Stimulated activated naive B cell treated with anti-CD40 and anti-IgM and Interleukin-4, amounts not matched to agents 10 μg/mL and 1 μg/mL and 100 μg/mL, for 72 hours (primary cell): ENCODE measurements around the gene JHY.
"Not testable (repeated sequence)": the region's sequence is repeated elsewhere in the genome, so short reads cannot be mapped to it uniquely, and the experiment has no call there.

Experiments
- ATAC-seq, 2 donors: fragments of 150-1000 bp; cut with Tn5 transposase; replicated peaks; 2 replicates each; pipeline ENCODE4 v1.10.0; 2021; ENCODE audit warnings: moderate library complexity in 1 of 2
- DNase-seq: peaks from one replicate; pipeline ENCODE4 v3.0.0; 2021
- H3K27ac Mint-ChIP-seq: one replicate; pipeline ENCODE4 v1.8.0; 2022; ENCODE audit warnings: mild to moderate bottlenecking, mixed read lengths
- H3K27me3 Mint-ChIP-seq, 2 donors: one replicate each; pipeline ENCODE4 v1.8.0; 2022; ENCODE audit warnings: mixed read lengths in 2 of 2
- H3K36me3 Mint-ChIP-seq, 2 donors: one replicate each; pipeline ENCODE4 v1.8.0; 2022; ENCODE audit warnings: mixed read lengths in 2 of 2, mild to moderate bottlenecking in 1 of 2
- H3K4me1 Mint-ChIP-seq, 2 donors: one replicate each; pipeline ENCODE4 v1.8.0; 2022; ENCODE audit warnings: mixed read lengths in 2 of 2, mild to moderate bottlenecking in 1 of 2
- H3K4me3 Mint-ChIP-seq, 2 donors: one replicate each; pipeline ENCODE4 v1.8.0; 2022; ENCODE audit warnings: mild to moderate bottlenecking in 2 of 2, mixed read lengths in 2 of 2, moderate library complexity in 1 of 2
- H3K9me3 Mint-ChIP-seq, 2 donors: one replicate each; pipeline ENCODE4 v1.8.0; 2022; ENCODE audit warnings: mixed read lengths in 2 of 2, mild to moderate bottlenecking in 1 of 2

JHY gene

GRCh38 chr11:122853971-122854446, 28.6 kb upstream of the JHY start:
- ATAC-seq (no peak), DNase-seq (peak; percentile 21)
- Mint-ChIP-seq H3K27ac (no peak overlapping the region), H3K36me3 (no peaks in the 10 kb centered on the region), H3K4me3 (no peak overlapping the region), H3K9me3 (no peaks in the 10 kb centered on the region), H3K27me3 (no peaks in the 10 kb centered on the region), H3K4me1 (peaks cover 22 to 38% of the 10 kb centered on the region in 2 donors)

- DNase-seq = no peak
- H3K36me3 Mint-ChIP-seq = no peaks in the 10 kb centered on the region
- ATAC-seq = no peak
- H3K27ac Mint-ChIP-seq = no peak overlapping the region
- H3K27me3 Mint-ChIP-seq = peaks cover 23 to 41% of the 10 kb centered on the region in 2 donors
- H3K4me3 Mint-ChIP-seq = no peak overlapping the region
- peaks cover 6 to 15% of the 10 kb centered on the region in 2 donors for H3K4me1 Mint-ChIP-seq
- no peaks in the 10 kb centered on the region for H3K9me3 Mint-ChIP-seq
Measured at GRCh38 chr11:122861631-122862030, 20.9 kb upstream of the JHY start.

GRCh38 chr11:122862091-122862490, 20.5 kb upstream of the JHY start:
- Mint-ChIP-seq H3K4me3 (no peak overlapping the region), H3K27ac (no peak overlapping the region), H3K9me3 (no peaks in the 10 kb centered on the region), H3K4me1 (peaks cover 3 to 10% of the 10 kb centered on the region in 2 donors), H3K36me3 (no peaks in the 10 kb centered on the region), H3K27me3 (peaks cover 25 to 41% of the 10 kb centered on the region in 2 donors)
- ATAC-seq = no peak
- no peak for DNase-seq

GRCh38 chr11:122863154-122863553, 19.4 kb upstream of the JHY start:
- H3K4me3 Mint-ChIP-seq, DNase-seq, H3K9me3 Mint-ChIP-seq, ATAC-seq, H3K27ac Mint-ChIP-seq, H3K4me1 Mint-ChIP-seq, H3K36me3 Mint-ChIP-seq: not testable (repeated sequence)
- peaks cover 34 to 50% of the 10 kb centered on the region in 2 donors for H3K27me3 Mint-ChIP-seq

GRCh38 chr11:122863704-122864326, 18.7 kb upstream of the JHY start:
- Mint-ChIP-seq H3K9me3 (no peaks in the 10 kb centered on the region), H3K27me3 (peaks cover 37 to 52% of the 10 kb centered on the region in 2 donors), H3K4me1 (peaks cover 3 to 8% of the 10 kb centered on the region in 2 donors), H3K27ac (no peak overlapping the region), H3K4me3 (no peak overlapping the region), H3K36me3 (no peaks in the 10 kb centered on the region)
- ATAC-seq (no peak), DNase-seq (no peak)

- H3K27ac Mint-ChIP-seq = no peak overlapping the region
- H3K27me3 Mint-ChIP-seq = peaks cover 37 to 52% of the 10 kb centered on the region in 2 donors
- no peaks in the 10 kb centered on the region for H3K9me3 Mint-ChIP-seq
- DNase-seq (no peak), ATAC-seq (peak in 1 of 2 donors; percentile 36)
- H3K4me1 Mint-ChIP-seq = peaks cover 3 to 8% of the 10 kb centered on the region in 2 donors
- peak overlapping the region in 1 of 2 donors; percentile 29 for H3K4me3 Mint-ChIP-seq
- no peaks in the 10 kb centered on the region for H3K36me3 Mint-ChIP-seq
Measured at GRCh38 chr11:122864386-122865115, 18.0 kb upstream of the JHY start.

- no peak for ATAC-seq
- no peaks in the 10 kb centered on the region for H3K36me3 Mint-ChIP-seq
- H3K4me1 Mint-ChIP-seq = peaks cover 3 to 5% of the 10 kb centered on the region in 2 donors
- H3K9me3 Mint-ChIP-seq = no peaks in the 10 kb centered on the region
- peaks cover 27 to 31% of the 10 kb centered on the region in 2 donors for H3K27me3 Mint-ChIP-seq
- DNase-seq = no peak
- H3K4me3 Mint-ChIP-seq = no peak overlapping the region
- no peak overlapping the region for H3K27ac Mint-ChIP-seq
Measured at GRCh38 chr11:122869622-122870021, 12.9 kb upstream of the JHY start.

GRCh38 chr11:122871302-122871701, 11.3 kb upstream of the JHY start:
- peaks cover 0 to 2% of the 10 kb centered on the region in 2 donors for H3K4me1 Mint-ChIP-seq
- peaks cover 12 to 18% of the 10 kb centered on the region in 2 donors for H3K27me3 Mint-ChIP-seq
- H3K36me3 Mint-ChIP-seq = no peaks in the 10 kb centered on the region
- H3K27ac Mint-ChIP-seq = no peak overlapping the region
- no peaks in the 10 kb centered on the region for H3K9me3 Mint-ChIP-seq
- ATAC-seq = no peak
- no peak for DNase-seq
- H3K4me3 Mint-ChIP-seq = no peak overlapping the region

GRCh38 chr11:122872046-122872445, 10.5 kb upstream of the JHY start:
- no peaks in the 10 kb centered on the region for H3K36me3 Mint-ChIP-seq
- no peak for ATAC-seq
- no peaks in the 10 kb centered on the region for H3K9me3 Mint-ChIP-seq
- peaks cover 0 to 2% of the 10 kb centered on the region in 2 donors for H3K4me1 Mint-ChIP-seq
- H3K4me3 Mint-ChIP-seq = no peak overlapping the region
- no peak overlapping the region for H3K27ac Mint-ChIP-seq
- peaks cover 11 to 16% of the 10 kb centered on the region in 2 donors for H3K27me3 Mint-ChIP-seq
- DNase-seq = no peak

GRCh38 chr11:122874991-122875390, 7.6 kb upstream of the JHY start:
- ATAC-seq = peak; percentile 84 to 94
- peaks cover 9 to 12% of the 10 kb centered on the region in 2 donors for H3K27me3 Mint-ChIP-seq
- H3K27ac Mint-ChIP-seq = no peak overlapping the region
- H3K9me3 Mint-ChIP-seq = no peaks in the 10 kb centered on the region
- peak; percentile 24 for DNase-seq
- peaks cover 3 to 5% of the 10 kb centered on the region in 2 donors for H3K4me1 Mint-ChIP-seq
- H3K36me3 Mint-ChIP-seq = no peaks in the 10 kb centered on the region
- H3K4me3 Mint-ChIP-seq = no peak overlapping the region

- Mint-ChIP-seq H3K27me3 (peaks cover 21 to 24% of the 10 kb centered on the region in 2 donors), H3K27ac (no peak overlapping the region), H3K4me3 (no peak overlapping the region), H3K4me1 (peaks cover 8 to 14% of the 10 kb centered on the region in 2 donors), H3K36me3 (no peaks in the 10 kb centered on the region), H3K9me3 (no peaks in the 10 kb centered on the region)
- no peak for ATAC-seq
- no peak for DNase-seq
Measured at GRCh38 chr11:122877732-122878131, 4.8 kb upstream of the JHY start.

- Mint-ChIP-seq H3K27ac (no peak overlapping the region), H3K36me3 (no peaks in the 10 kb centered on the region), H3K4me3 (no peak overlapping the region), H3K4me1 (peaks cover 10 to 21% of the 10 kb centered on the region in 2 donors), H3K9me3 (no peaks in the 10 kb centered on the region), H3K27me3 (peaks cover 21% of the 10 kb centered on the region in 2 donors)
- DNase-seq = no peak
- ATAC-seq = no peak
Measured at GRCh38 chr11:122879785-122880184, 2.8 kb upstream of the JHY start.

- peaks cover 21% of the 10 kb centered on the region in 2 donors for H3K27me3 Mint-ChIP-seq
- H3K4me1 Mint-ChIP-seq = peaks cover 10 to 21% of the 10 kb centered on the region in 2 donors
- H3K9me3 Mint-ChIP-seq = no peaks in the 10 kb centered on the region
- peak overlapping the region; percentile 82 to 97 for H3K4me3 Mint-ChIP-seq
- DNase-seq (peak; percentile 32), ATAC-seq (peak; percentile 78 to 79)
- peaks cover 0 to 6% of the 10 kb centered on the region in 2 donors for H3K36me3 Mint-ChIP-seq
- H3K27ac Mint-ChIP-seq = peak overlapping the region; percentile 85
Measured at GRCh38 chr11:122882857-122883645, 492 bp downstream of the JHY start.

GRCh38 chr11:122883646-122883979, 1.1 kb downstream of the JHY start:
- Mint-ChIP-seq H3K36me3 (peaks cover 0 to 6% of the 10 kb centered on the region in 2 donors), H3K9me3 (no peaks in the 10 kb centered on the region), H3K27ac (peak overlapping the region; percentile 83), H3K27me3 (peaks cover 17 to 21% of the 10 kb centered on the region in 2 donors), H3K4me3 (peak overlapping the region; percentile 82 to 97), H3K4me1 (peaks cover 10 to 21% of the 10 kb centered on the region in 2 donors)
- ATAC-seq (no peak), DNase-seq (no peak)
